LoVo (cell line): ENCODE measurements around the gene CEP192.

Experiments
- DNase-seq: peaks from one replicate; pipeline ENCODE4 v3.0.0-alpha.2; 2016; ENCODE audit warnings: low spot score

Gene CEP192

DNA sequence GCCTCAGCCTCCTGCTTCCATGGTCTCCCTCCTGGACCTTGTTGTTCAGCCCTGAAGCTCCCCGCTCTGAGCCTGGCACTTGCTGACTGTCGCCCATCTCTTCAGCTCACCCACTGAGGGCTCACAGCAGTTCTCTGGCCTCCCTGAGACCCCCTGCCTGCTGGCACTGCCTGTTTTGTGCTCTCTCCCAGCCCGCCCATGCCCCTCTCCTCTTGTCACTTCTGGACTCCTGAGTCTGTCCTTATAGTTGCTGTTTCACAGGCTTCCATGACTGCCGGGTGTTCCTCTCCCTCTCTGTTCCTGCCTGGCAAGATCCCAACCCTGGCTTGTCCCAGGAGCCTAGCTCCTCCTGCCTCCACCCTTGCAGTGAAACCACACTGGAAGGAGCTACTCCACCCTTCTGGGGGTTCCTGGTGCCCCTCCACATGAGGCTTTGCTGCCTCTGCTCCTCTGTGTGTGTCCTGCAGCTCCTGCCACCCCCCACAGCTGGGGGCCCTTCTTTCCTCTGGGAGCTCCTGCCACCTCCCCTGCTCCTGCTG is 110.6 kb downstream of the CEP192 start:
- DNase-seq = no peak

DNA sequence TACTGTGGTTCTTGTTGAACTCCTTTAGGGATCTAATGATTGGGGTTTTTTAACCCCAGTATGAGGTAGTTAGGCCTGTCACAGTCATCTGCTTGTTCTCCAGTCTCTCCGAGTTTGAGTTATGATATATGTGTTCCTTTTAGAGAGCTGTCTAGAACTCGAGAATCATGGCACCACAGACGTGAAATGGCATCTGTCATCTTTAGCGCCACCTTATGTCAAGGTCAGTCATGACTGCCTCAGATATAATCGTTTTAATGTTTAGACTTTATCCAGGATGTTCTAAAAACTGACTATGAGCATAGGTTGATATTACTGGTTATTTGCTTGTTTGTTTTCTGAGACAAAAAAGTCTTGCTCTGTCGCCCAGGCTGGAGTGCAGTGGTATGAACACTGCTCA is 112.2 kb downstream of the CEP192 start:
- no peak for DNase-seq

DNA sequence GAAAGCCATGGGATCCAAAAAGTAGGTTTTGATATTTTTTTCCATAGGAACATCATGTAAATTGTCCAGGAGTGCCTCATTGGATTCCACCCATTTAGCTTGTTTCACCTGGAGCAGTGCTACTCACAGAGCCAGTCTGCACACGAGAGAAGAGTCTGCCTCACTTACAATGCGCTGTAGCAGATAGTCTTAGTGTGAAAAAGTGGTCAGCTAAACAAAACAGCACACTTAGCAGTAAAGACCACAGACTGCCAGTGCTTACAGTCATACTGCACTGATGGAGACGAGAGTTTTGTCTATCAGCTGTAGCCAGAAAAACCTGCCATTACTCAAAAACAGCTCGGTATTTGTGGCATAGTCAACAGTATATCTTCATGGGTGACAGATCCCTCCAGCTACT is 113.9 kb downstream of the CEP192 start:
- no peak for DNase-seq

DNA sequence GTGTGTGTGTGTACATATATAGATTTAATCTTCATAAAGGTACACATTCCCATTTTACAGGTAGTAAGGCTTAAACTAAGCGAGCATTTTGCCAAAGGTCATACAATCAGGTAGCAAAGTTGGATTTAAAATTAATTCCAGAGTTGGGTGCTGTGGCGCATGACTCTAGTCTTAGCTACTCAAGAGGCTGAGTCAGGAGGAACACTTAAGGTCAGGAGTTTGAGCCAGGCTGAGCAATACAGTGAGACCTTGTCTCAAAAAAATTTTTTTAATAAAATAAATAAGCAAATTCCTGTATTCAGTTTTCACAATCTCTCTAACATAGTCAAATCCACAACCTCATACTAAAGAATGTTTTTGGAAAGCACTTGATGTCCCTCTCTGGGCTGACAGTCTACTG is 115.9 kb downstream of the CEP192 start:
- no peak for DNase-seq

DNA sequence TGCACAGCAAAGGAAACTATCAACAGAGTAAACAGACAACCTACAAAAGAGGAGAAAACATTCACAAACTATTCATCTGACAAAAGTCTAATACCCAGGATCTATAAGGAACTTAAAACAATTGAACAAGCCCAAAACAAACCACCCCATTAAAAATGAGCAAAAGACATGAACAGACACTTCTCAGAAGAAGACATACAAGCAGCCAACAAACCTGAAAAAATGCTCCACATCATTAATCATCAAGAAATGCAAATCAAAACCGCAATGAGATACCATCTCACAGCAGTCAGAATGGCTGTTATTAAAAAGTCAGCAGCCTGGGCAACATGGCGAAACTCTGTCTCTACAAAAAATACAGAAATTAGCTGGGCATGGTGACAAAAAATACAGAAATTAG is 117.2 kb downstream of the CEP192 start:
- DNase-seq = no peak

DNA sequence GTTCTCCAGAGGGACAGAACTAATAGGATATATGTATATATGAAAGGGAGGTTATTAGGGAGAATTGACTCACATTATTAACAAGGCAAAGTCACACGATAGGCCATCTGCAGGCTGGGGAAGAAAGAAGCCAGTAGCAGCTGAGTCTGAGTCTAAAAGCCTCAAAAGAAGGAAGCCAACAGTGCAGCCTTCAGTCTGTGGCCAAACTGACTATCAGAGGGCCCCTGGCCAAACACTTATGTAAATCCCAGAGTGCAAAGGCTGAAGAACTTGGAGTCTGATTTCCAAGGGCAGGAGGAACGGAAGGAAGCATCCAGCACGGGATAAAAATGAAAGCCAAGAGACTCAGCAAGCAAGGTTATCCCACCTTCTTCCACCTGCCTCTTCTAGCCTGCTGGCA is 119.4 kb downstream of the CEP192 start:
- DNase-seq = no peak

DNA sequence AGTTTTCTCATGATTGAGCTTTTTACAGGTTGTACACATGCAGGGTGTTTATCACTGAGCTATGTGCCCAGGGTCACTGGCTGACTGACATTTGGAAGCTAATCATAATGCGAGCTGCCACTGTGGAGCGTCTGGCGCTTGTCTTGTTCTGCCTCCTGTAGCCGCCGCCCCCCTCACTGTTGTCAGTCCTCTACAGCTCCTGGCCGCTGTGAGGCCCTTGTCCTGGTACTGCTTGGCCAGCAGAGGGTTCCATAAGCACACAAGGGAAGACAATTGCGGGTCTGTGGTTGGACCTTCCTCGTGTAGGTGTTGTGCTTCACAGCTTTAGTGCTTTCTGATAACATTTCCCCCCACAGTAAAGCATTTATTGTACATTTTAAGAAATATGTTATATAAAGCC is 121.8 kb downstream of the CEP192 start:
- DNase-seq = no peak

DNA sequence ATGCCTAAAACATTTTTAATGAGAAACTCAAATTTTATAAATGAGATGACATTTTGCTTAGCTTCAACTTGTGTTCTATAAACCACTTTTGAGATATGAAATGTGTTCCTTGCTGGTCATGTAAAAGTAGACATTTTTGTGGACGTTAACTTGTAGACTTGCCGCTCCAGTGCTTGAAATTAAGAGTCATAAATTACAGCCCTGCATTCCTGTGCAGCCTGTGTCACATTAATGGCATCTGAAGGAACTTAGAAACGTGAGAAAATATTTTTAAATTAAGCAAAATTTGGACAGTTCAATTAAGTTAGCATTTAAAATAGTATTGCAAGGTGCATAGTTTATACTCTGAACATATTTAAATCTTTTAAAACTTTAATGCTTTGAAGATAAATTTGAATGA is 129.1 kb downstream of the CEP192 start:
- no peak for DNase-seq

DNA sequence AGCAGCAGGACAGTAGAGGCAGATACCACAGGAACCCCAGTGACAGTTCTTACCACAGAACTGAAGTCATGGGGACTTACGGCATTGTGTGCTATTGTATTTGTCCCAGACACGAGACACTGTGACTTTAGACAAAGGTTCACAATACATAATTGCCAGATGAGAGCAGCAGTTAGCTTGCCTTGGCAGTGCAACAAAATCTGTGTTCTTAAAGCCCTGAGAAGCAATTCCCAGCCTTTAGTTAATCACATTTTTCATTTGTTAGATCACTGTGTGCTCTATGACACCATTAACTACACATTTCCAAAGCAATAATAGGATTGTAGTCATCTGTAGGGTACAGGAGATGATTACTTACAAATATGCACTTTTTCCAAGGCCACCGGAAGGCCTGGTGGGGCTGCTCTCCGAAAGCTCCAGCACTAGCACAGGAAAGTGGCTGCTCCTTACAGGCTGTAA is 129.8 kb downstream of the CEP192 start:
- no peak for DNase-seq

DNA sequence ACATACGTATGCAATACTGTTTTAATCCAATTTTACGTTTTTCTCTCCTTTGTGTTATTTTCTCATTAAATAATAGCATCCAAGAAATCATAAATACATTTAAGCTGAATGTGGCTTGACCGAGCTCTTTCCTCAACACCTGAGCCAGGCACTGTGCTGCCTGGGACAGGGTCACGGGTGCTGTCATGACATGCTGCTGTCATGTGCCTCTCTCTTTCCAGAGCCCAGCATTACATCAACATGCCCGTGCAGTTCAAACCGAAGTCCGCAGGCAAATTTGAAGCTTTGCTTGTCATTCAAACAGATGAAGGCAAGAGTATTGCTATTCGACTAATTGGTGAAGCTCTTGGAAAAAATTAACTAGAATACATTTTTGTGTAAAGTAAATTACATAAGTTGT is 133.2 kb downstream of the CEP192 start:
- DNase-seq = no peak

DNA sequence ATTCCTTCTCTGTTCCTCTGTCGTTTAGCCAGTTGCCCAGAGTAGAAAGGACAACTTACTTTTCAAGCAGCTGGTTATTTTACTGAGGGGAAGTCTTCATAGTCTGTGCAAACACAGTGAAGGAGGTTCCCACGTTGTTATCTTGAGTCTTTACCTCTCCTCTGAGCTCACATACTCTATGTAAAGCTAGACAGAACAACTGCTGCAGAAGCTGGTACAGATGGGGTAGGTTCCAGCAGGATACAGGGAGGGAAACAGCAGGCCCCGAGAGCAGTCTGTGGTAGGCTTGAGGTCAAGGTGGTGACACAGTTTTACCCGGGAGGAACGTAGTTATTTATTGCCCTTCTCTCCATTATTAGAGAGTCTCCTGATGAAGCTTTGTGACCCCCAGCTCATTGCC is 134.0 kb downstream of the CEP192 start:
- no peak for DNase-seq

DNA sequence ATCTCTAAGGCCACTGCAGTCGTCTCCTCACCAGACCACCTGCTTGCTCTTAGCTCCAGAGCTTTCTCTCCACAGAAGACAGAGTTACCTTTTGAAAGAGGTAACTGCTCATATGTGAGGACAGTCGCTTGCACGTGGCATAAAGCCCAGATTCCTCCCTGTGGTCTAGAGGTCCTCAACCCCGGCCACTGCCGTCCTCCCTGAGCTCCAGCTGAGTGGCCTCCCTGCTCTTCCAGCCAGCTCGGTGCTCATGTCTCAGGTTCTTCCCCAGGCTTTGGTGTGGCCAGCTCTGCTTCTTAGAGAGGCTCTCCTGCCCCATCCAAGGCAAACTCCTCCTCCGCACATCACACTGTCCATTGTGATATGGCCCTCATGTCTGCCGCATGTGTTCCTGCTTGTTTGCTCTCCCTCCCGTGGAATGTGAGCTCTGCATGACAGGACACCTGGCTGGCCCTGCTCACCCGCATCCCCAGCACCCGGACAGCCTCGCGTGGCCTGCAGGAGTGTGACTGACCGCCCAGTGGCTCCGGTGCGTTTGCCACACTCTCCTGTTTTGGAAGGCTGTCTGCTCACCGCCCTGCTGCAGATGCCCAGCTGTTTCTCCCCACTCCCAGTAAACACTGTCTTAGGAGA is 135.9 kb downstream of the CEP192 start:
- DNase-seq = no peak

DNA sequence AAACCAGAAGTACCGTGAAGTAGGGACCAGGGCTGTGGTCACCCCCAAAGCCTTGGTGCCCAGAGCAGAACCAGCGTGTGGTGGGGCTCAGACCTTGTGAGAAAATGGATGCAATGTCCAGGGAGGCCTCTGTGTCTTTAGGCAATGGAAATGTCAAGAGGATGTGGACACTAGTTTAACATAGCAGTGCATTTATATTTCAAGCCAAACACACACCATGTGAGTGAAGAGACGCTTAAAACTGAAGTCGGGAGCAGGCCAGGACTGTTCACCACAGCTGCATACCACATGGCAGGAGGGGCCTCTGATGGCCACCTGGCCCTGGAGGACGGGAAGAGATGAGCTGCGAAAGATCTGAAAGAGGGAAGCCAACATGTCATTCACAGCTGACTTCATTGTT is 140.1 kb downstream of the CEP192 start:
- DNase-seq = no peak

DNA sequence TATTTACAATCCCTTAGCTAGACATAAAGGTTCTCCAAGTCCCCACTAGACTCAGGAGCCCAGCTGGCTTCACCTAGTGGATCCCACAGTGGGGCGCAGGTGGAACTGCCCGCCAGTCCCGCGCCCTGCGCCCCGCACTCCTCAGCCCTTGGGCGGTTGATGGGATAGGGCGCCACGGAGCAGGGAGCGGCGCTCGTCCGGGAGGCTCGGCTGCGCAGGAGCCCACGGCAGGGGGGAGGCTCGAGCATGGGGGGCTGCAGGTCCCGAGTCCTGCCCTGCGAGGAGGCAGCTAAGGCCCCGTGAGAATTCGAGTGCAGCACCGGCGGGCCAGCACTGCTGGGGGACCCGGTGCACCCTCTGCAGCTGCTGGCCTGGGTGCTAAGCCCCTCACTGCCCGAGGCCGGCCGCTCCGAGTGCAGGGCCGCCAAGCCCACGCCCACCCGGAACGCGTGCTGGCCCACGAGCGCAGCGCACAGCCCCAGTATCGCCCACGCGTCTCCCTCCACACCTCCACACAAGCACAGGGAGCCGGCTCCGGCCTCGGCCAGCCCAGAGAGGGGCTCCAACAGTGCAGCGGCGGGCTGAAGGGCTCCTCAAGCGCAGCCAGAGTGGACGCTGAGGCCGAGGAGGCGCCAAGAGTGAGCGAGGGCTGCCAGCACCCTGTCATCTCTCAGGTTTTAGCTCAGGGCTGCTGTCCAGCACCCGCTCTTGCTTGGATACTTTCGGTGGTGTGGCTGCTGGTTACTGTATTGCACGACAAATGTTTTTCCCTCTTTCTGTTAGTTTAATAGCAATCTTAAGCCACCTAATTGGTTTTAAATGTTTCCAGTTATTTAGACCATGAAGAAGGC is 143.6 kb downstream of the CEP192 start:
- no peak for DNase-seq

DNA sequence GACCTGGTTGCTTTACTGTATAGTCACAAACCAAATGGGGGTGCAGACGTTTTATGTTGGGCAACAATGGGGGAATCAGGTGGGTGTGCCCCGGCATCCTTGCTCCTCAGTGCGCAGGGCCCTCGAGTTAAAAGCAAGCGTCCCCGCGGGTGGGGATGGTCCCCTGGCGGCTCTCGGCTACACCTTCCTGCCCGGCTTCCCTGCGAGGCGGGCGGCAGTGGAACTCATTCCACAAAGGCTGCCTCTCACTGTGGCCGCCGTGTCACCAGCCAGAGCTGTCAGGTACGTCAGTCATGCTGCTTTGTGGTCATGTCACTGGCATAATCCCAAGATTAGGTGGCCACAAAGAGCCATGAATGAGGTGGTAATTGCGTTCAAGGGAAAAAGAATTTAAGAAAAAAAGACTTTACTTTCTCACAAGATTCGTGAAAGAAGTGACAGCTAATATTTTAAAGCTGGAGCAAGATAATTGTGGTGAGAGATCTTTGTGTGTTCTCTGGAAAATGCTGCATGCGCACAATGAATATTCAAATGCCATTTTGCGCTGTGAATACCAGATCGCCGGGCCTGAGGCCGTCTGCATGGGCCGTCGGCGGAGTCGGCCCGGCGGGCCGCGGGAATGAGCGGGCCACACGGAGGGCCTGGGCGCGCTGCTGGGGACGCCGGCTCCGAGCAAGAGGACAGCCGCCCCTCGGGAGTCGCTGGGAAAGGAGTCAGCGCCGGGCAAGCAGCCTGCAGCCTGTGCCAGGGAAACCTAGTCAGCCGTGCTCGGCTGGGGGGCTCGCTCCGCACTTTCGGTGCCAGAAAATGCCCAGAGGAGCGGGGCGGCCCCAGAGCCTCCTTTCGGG is 145.1 kb downstream of the CEP192 start:
- peak; percentile 49 for DNase-seq

DNA sequence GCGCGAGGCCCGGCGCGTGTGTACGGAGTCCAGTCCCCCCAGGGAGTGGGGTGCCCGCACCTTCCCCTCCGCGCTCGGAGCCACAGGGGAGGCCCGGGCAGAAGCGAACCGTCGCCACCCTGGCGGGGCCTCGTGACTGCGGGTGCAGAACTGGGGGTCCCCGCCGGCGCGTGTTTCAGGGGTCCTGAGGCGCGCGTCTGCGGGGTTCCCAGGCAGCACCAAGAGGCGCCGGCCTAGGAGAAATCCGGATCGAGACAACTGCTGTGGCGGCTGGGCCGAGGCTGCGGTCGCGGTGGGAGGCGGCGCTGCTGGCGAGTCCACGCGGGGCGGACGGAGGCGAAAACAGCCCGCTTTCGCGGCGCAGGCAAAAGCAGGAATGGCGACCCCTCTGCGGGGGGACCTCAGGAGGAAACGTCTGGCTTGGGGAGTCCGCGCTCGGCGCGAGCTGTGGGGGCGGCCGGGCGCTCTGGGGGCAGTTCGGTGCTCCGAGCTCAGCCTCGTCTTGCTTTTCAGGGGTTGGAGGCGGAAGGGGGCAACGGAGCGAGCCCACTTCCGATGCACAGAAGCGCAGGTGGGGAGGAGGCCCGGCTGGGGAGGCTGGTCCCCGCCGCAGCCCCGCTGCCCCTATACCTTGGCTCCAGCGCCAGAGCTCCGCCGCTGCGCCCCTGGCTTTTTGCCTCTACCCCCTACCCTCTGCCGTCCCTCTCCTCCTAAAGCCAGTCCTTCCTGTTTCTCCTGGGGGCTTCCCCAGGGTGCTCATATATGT is 145.9 kb downstream of the CEP192 start:
- no peak for DNase-seq

DNA sequence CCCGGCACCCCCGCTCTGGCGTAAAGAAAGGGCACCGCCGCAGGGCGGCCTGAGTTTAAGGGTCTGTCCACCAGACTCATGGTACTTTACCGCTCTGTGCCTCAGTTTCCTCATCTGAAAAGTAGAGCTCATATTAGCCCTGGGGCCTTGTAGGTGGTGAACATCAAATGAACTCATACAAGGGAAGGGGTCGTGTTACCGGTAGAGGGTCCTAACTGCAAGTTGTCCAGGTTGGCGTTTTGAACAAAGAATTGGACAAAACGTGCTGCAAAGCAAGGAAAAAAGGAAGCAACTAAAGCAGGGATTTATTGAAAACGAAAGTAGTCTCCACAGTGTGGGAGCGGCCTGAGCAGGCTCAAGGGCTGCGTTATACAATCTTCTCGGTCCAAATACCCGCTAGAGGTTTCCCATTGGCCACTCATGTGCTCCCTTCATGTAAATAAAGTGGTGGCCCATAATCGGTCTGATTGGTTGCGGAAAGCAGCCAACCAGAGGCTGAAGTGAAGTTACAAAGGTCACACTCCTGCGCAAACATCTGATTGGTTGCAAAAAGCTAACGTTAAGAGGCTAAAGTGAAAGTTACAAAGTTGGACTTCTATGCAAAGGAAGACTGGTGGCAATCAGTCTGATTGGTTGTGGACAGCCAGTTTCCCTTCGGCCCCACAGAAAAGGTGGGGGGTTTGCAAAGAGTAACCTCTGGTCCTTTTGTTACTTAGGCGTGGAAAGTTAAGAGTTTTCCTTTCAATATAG is 146.7 kb downstream of the CEP192 start:
- DNase-seq = peak; percentile 93

DNA sequence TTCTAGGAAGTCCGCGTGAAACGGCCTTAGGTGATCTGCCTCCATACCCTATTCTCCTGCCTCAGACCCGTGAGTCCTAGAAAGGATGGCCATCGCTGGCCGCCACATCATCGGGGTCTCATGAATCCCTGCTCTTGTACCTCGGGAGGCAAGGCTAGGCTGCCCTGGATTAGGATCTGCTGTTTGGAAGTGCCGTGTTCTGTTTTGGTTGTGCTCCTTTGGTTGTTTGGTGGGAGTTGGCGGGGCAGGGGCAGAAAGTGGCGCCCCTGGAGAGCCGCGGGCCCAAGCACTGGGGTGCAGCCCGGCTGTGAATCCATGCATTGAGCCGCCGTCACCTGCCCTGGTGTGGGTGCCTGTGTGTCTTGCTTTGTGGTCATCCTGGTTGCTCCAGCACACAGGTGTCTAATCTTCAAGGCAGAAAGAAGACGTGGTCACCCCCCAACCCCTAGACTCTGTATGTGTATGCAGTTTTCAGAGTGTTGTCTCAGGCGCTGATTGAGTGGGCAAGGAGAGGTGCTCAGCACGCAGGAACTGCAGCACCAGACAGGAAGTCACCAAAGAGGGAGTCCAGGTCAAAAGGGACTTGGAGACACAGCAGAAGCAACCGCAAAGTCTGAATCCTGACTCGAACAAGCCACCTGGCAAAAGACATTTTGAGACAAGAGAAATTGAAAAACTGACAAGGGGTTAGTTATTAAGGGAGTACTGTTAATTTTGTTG is 147.4 kb downstream of the CEP192 start:
- no peak for DNase-seq

DNA sequence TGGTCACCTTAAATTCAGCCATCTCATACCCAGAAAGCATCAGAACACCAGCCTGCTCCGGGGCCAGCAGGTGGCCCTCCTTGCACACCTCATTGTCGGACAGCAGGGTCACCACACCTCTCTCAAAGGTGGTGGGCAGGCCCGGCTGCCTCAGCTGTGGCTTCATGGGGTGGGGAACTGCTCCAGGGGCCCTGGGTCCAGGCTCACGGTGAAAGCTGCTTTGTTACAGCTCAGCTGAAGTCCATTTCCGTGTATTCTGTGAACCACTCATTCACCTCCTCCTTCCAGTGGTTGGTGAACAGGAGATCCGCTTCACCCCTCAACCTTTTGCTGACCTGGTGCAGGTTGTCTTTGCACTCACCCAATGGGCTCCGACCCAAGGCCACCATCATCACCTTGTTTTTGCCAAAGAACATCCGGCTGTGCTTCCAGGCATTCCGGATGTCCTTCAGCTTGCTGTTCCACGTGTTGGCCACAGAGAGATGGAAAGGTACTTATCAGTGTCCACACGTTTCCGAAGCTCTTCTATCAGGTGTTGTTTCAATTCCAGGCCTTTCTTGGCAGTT is 148.8 kb downstream of the CEP192 start:
- DNase-seq = no peak

DNA sequence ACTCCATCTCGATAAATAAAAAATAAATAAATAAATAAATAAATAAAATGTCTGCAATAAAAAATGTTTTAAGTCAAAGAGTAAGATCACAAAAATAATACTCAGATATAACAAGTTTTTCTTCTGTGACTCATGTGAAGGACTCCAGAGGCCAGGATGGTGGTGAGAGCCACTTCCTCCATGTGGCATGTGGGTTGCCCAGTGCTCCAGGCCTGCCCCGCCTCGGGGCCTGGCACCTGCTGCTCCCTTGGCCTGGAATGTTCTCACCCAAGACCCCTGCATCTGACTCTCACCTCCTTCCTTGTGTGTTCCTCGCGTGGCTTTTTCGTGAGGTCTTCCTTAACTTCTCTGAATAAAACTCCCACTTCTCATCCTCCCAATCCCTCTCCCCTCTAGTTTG is 150.0 kb downstream of the CEP192 start:
- DNase-seq = no peak
